HG03108 (cell line): ENCODE measurements around the gene HOXB4.

Source experiments
- ATAC-seq: cut with Tn5 transposase; IDR thresholded peaks from one replicate; pipeline ENCODE4 v1.9.1; 2021; ENCODE audit warnings: moderate library complexity; ENCODE audit not compliant: unreplicated experiment

The HOXB4 gene

DNA sequence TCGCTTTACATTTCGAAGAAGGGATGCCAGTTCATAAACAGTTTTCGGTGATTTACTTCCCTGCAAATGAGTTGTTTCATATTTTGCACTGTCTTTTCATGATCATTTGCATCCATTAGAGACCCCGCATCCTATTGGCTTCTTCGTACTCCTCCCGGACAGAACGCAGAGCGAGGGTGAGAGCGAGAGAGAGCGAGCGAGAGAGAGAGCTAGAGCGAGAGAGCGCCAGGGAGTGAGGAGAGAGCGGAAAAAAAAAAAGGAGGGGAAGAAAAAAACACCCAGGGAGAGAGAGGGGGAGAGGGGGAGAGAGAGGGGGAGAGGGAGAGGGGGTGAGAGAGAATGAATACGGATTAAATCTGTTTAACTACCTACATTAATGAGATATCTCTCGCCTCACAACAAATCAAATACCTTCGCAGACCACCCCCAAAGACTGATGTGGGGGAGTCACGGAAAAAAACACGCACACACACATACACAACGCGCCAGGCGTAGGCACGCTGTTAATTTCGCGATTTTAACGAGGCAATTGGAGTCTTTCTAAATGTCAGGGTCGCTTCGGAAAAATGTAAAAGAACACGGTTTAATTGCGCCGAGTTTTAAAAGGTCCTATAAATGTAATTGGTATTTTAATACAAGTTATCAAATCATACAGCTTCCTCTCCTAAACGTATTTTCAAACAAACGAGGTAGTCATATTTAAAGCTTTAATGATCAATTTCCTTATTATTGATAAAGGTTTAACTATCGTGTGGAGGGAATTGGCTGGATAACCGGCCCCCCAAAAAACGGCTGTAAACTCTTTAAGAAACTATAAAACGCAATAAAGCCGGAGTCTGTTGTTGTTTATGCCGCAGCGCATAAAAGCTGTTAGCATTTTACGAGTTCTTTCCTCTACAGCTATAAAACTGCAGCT, 37.2 kb upstream of the HOXB4 start, which contains the start of gene HOXB8:
Gene HOXB8, minus strand, starts transcription at position 246 of the 916 bp plus-strand sequence. CDS start 588 bp downstream, outside the sequence.
- ATAC-seq = no peak

DNA sequence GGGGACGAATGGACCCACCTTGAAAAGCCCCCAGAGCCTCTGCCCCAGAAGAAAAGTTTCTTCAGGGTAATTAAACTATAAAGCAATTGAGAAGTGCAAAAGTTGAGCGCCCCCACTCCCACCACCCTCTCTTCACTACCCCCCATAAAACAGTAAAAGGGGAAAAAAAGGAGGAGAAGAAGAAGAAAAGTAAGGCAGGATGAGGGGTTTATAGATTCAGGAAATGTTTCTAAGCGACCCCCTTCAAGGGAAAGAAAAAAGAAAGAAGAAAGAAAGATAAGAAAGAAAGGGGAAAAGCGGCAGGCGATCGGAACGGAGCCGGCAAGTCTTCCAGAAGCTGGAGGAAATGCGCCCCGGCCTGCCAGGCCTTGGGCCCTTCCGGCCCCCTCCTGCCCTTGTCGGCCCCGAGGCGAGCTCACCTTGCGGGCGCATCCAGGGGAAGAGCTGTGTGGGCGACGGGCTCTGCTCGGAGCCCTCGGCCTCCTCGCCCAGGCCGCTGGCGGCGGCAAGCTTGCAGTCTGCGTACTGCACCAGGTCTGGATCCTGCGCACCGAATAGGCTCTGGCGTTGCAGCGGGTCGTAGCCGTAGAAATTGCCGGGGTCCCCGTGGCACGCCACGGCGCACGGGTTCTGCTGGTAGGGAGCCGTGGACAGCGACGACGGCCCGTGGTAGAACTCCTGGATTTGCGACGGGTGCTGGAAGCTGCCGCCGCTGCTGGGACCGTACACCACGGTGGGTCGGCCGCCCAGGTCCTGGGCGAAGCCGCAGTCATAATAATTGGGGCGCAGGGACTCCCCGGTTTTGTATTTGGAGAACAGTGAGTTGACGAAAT, 35.9 kb upstream of the HOXB4 start:
- ATAC-seq = no peak

DNA sequence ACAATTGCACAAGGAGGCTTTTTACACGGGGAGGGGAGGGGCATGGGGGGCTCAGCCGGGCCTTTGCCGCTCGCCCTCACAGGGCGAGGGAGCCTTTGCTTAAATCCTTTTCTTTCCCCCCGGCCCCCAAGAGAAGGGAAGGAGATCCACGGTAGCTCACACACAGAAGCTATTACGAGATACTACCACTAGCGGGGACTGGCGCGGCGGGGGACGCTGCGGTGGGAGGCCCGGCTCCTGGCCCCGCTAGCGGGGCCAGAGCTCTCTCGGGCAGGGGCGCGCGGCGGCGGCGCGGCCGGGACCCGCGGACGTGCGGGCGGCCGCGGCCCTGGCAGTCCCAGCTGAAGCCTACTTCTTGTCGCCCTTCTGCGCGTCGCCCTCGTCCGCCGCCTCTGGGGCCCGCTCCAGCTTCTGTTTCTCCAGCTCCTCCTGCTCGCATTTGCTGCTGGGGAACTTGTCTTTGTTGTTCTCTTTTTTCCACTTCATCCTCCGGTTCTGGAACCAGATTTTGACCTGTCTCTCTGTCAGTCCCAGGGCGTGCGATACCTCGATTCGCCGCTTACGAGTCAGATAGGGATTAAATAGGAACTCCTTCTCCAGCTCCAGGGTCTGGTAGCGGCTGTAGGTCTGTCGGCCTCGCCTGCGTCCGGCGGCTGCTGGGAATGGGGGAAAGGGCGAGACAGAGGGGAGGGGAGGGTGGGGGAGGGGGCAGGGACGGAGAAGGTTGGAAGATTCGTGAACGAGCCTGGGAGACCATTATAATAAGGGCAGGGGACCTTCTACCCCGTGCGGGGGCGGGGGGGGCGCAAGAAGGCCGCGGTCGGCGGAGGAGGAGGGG, 34.9 kb upstream of the HOXB4 start:
- ATAC-seq = no peak

DNA sequence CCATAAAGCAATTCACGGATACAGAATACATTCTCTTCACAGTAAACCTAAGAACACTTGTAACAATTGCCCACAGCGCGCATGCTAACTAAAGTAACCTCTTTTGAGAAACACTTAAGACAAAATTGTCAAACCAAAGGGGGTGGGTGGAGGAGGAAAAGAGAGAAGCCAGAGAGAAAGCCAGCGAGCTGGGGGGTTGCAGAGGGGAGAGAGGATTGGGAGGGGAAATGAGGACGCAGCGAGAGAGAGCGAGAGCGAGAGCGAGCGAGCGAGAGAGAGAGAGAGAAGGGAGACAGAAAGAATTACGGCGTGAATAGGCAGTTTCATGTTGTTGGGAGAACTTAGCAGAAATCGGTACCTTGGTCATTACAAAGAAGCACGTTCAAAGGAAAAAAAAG, 34.3 kb upstream of the HOXB4 start:
- ATAC-seq = no peak

DNA sequence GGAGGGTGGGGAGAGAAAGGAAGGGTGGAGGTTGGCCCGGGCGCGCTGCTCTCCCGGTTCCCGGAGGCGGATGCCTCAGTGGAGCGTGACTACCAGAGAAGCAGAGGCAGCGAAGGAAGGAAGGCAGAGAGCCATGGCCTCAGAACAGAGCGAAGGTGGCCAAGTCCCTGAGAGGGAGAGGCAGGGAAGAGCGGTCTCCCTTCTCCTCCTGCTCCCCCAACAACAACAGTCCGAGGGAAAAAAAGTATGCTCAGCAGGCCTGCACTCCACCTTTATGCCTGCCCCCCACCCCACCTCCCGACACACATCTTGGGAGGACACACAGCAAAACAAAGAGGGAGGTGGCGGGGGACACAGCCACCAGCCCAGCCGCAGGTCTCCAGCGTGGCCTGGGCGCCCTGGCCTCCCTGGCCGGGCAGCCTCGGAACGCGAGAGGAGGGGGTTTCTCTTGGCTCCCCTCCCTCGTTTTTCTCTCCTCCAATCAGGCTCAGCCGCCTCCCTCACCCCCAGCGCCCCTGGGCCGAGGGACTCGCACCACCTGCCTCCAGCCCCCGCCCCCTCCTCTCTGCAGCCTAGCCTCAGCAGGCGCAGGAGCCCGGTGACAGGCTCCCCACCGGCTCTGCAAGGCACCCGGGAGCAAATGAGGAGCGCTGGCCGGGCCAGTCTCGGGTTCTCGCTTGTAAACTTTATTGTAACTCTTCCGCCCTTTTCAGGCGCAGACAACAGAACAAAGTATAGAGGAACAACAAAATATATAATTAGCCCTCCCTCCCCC, 33.7 kb upstream of the HOXB4 start:
- ATAC-seq = no peak

DNA sequence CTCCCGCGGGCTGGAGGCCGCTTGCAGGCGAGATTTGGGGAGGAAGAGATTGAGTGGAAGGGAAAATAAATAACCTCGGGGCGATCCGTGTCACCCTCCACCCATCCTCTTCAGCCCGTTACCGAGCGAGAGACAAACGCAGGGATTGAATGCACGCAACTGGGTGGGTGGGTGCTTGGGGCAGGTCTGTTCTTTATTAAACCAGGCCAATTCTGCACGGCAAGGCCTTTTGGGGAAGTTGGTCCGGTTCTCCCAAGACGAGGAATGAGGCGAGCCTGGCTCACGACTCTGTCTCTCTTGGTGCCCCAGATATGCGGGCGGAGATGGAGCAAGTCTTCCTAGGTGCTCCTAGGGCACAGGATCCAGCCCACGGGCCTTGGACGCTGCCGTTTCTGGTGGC, 33.1 kb upstream of the HOXB4 start:
- ATAC-seq = no peak

DNA sequence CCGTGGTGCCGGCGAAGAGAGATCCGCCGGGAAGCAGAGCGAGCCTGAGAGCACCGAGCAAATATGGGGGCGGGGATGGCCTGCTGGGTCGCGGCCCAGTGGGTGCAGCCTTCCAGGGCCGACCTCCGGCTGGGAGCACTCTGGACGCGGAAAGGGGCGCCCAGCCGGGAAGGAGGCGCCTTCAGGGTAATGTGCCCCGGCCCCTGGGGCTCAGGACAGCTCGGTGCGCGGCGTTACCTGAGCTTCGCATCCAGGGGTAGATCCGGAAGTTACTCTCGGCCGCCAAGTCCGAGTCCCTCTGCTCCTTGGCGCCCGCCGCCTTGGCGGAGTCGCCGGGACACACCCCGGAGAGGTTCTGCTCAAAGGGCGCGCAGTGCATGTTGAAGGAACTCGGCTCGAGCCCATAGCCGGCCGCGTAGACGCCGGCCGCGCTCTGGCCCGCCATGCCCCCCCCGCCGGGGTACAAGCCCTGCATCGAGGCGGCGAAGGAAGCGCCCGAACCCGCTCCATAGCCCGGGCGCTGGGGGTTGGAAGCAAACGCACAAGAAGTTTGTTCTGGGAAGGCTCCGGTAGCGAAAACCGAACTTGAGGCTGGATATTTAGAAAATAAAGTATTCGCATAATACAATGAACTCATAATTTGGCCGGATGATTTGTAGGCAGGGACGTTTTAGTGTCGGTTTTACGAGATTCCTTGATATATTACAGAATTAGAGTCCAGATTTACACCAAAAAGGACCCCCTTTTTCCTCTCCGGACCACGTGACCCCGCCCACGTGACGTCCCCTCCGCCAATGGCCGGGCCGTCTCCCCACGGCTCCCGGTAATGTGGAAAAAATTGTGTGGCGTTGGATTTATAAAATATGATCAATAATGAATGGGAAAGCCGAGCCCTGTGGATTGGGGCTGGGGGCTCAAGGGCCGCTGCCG, 32.4 kb upstream of the HOXB4 start, which contains the start of gene HOXB7:
Gene HOXB7, minus strand, starts transcription at position 736 of the 930 bp plus-strand sequence. Its CDS starts 99 bp downstream, at position 637.
- no peak for ATAC-seq

DNA sequence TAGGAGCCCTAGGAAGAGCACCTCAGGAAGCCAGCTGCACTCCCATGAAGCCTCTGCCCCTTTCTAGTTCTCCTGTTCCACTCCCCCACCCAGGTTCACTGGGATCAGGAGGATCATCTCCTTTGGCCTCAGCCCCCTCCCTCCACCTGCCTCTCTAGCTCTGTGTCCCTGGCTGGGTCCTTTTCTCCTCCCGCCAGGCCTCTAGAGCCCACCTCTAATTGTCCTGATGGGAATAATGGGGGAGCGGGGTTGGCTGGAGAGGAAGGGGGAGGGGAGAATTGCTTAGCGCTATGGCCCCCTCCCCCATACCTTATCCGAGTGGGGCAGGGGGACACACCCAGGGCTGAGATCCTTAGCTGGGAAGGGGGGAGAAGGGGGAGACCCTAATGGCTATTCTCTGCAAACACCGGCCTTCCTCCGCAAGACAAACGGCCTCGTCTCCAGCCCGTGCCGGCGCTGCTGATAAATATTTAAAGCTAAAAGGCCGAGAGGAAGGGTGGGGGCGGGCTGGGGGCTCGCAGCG, 31.7 kb upstream of the HOXB4 start:
- ATAC-seq = no peak

DNA sequence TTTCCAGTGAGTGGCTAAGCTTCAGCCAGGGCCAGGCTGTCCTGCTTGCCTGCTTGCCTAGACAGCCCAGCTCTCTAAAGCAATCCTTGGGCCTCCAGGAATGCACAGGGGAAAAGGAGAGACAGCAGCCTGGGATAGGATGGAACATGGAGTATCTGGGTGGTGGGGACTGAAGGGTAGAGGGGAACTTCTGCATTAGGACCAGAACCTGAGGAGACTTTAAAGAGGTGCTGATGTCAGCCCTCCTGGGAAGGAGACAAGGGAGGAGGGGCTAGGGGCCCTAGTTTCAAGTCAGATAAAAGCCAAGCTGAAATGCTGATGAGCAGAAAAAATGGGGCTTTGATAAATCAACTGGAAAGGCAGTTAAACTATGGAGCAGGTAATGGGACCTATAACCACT, 30.9 kb upstream of the HOXB4 start:
- no peak for ATAC-seq

DNA sequence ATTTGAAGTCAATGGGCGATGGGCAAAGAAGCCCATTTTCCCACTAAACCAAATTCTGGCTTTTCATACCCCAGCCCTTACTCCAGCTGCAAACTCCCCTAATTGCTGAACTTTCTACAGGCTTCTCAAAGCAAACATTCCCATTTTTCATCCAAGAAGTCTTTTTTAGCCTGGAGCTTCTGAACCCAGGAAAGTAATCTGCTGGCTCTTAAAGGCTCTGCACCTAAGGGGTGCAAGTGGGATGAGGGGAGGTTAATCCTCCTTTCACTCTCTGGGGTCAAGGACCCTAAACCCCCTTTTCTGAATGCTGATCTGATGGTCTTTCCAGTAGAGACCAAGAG, 30.3 kb upstream of the HOXB4 start:
- ATAC-seq = no peak

DNA sequence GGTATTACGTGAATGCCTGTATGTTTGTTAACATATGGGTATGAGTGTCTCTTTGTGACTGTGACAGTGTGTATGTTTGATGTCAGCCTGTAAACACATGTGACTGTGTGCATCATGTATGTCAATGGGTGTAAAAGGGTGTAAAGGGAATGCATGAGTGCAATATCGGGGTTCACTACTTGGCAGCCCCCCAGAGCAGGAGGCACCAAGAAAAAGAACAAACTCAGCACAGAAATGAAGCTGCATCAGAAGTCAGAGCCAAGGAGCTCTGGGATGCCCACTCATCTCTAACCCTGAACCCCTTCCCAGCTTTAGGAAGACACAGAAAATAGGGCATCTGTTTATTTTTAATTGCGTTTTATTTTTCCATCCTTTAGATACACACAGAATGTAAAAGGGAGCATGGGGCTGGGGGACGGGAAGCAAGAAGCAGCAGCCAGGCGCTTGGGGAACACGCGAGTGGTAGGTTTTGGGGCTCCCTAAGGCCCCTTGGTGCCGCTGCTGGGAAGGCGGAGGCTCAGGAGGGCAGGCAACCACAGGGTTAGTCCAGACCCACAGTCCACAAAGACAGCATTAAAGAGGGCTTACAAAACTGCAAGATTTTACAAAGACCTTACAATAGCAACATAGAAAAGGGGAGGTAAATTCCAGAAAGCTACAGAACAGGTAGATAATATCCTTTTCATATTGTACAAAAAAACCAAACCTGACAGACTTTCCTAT, 28.9 kb upstream of the HOXB4 start:
- no peak for ATAC-seq

DNA sequence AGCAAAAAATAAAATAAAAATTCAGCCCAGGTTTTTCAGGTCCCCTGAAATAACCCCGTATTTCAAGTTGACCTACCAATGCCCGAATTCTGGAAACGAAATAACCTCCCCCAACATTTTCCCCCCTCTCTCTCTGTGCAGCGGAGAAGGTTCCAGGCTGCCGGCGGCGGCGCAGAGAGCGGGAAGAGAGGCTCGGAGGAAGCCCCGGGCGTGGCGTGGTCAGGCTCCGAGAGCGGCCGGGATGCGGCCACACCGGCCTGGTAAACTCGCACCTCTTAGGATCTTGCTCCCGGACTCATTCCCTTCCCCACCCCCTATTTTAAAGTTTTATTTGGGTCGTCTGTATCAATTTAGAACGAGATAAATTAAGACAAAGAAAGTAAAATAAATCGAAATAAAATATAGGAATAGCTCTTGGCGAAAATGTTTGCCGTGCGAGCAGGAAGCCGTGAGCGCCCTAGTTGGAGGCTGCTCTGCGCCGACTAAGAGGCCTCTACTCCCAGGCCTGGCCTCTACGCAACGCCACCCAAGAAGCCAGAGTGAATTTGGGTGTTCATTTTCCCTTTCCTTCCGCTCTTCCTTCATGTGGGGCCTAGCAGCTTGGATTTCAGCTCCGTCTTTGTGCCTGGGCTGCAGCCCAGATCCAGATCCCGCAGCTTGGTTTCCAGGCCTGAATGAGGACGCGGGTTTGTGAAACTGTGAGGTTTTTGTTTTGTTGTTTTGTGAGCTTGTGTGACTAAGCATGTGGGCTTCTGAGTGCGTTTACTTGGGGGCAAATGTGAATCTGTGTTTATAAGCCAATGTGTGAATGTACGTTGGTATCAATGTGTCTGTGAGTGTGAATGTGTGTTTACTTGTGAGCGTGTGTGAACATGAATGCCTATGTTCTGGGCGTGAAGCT, 28.1 kb upstream of the HOXB4 start:
- ATAC-seq = no peak

DNA sequence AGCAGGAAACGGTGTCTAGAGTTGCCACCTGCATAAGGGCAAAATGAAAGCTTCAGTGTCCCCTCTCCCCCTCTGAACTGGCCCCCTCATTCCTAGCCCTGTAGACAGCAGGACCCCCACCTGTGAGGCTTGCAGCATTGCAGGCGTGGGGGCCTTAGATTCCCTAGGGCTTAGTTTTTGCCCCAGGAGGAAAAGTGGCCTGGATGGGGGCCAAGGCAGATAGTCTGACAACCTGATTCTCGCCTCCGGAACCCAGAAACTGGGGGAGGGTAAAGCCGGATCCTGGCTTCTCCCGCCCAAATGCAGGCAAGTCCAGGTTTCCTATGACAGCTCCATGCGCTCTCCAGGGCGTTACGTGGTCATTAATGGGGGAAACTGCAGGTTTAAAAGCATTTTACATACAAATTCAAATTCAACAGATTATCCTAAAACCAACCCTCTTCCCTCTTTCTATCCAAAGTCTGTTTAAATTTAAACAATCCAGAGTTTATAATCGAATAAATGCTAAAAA, 27.3 kb upstream of the HOXB4 start:
- no peak for ATAC-seq

DNA sequence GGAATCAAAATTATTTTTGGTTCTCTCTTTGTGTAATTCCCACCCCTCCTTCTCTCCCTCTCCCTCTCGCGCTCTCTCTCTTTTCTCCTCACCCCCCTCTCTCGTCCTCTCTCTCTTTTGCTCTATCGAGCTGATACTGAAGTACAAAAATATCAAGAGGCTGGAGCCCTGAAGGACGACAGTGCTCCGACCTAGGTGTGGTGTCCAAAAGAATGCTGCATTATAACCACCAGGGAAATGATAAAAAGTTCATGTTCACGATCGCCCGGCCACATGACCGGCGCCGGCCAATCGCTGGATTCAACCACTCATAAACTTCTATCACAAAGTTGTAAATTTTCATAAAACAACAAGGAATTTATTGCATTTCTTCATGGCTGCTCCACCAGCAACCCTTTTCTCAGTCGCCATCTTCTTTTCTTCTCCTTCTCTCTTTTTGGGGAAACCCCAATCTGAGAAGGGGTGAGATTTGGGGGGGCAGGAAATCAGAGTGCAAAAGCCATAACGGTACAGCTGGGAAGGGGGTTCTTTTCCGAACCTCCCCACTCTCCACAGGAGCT, 26.7 kb upstream of the HOXB4 start, which contains the start of gene HOXB6:
Gene HOXB6, minus strand, starts transcription at position 217 of the 560 bp plus-strand sequence. CDS start 6,836 bp downstream, outside the sequence.
- ATAC-seq = no peak

DNA sequence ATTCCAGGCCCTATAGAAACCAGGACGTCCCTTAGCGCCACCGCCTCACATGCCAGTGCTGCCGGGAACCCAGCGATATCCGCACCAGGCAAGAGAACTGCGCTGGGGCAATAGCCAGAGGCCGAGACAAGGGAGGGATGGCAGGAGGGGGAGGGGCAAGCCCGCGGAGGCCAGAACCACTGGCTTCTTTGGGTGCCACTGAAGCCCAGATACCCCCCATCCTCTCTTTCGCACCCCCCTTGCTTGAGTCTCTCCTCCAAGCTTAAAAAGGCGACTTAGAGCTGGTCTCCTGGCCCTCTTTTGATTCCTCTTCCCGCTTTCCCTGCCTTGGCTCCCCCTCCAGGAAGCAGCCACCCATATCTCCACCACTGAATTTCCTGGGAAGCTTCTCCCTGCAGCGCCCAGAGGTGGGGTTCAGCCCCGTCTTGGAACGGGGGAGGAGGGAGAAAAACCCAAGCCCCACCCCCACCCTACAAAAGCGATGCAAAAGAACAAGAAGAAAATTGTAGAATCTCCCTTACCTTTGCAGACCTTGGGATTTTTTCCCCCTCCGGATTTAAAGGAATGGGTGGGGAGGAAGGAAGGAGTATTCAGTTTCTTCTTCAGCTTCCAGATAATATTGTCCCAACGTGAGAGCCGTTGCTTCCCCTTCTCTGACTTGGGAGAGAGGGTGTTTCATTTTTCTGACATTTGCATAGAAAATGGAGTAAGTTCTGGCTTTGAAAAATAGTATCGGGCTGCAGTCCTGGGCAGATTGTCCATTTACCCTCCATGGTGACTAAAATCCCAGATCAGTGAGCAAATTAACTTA, 26.0 kb upstream of the HOXB4 start:
- ATAC-seq = no peak
